Hepatocyte (in vitro differentiated cells): ENCODE results near the gene WDR4. TPM values are rescaled to one million over a fixed set of nuclear protein-coding genes. Genes with fewer than 3 reads are reported as not detected.

Experiments used
- DNase-seq: peaks from one replicate; pipeline ENCODE4 v3.0.0-alpha.2; 2016; ENCODE audit warnings: low spot score
- H2AFZ ChIP-seq: fragments of 200-600 bp; sonication (generic); 2 replicates; pipeline ENCODE4 v1.6.0; 2016; ENCODE audit warnings: antibody characterized with exemption, mild to moderate bottlenecking
- H3K27ac ChIP-seq: fragments of 200-600 bp; sonication (generic); 2 replicates; pipeline ENCODE4 v1.5.1; 2016; ENCODE audit warnings: mild to moderate bottlenecking
- H3K27me3 ChIP-seq: fragments of 200-600 bp; sonication (generic); 2 replicates; pipeline ENCODE4 v1.6.1; 2016
- H3K36me3 ChIP-seq: fragments of 200-600 bp; sonication (generic); replicated peaks from 2 replicates; pipeline ENCODE4 v1.5.1; 2016; ENCODE audit warnings: low read depth; ENCODE audit not compliant: insufficient read depth
- H3K4me1 ChIP-seq: fragments of 200-600 bp; sonication (generic); 2 replicates; pipeline ENCODE4 v1.5.1; 2016; ENCODE audit warnings: mild to moderate bottlenecking, moderate library complexity; ENCODE audit not compliant: insufficient read depth
- H3K4me2 ChIP-seq: fragments of 200-600 bp; sonication (generic); 2 replicates; pipeline ENCODE4 v1.6.0; 2016
- H3K4me3 ChIP-seq: fragments of 200-600 bp; sonication (generic); 2 replicates; pipeline ENCODE4 v1.5.1; 2016; ENCODE audit warnings: mild to moderate bottlenecking
- H3K79me2 ChIP-seq: fragments of 200-600 bp; sonication (generic); 2 replicates; pipeline ENCODE4 v1.6.0; 2017; ENCODE audit warnings: mild to moderate bottlenecking
- H3K9me2 ChIP-seq: fragments of 200-600 bp; sonication (generic); replicated peaks from 2 replicates; pipeline ENCODE4 v1.6.0; 2017; ENCODE audit warnings: mild to moderate bottlenecking; ENCODE audit not compliant: insufficient read depth
- H3K9me3 ChIP-seq: fragments of 200-600 bp; sonication (generic); 2 replicates; pipeline ENCODE4 v1.5.1; 2016; ENCODE audit warnings: low read depth, mild to moderate bottlenecking
- H4K20me1 ChIP-seq: fragments of 200-600 bp; sonication (generic); 2 replicates; pipeline ENCODE4 v1.6.0; 2016; ENCODE audit warnings: mild to moderate bottlenecking; ENCODE audit not compliant: insufficient read depth, poor library complexity, severe bottlenecking
- CTCF ChIP-seq: fragments of 200-600 bp; sonication (generic); IDR thresholded peaks from 2 replicates; pipeline ENCODE4 v1.5.1; 2016; ENCODE audit warnings: antibody characterized with exemption, mild to moderate bottlenecking; ENCODE audit not compliant: poor library complexity
- EZH2 ChIP-seq: fragments of 200-600 bp; sonication (generic); IDR thresholded peaks from 2 replicates; pipeline ENCODE4 v1.6.1; 2016; ENCODE audit warnings: antibody characterized with exemption, mild to moderate bottlenecking, borderline replicate concordance
- EZH2phosphoT487 ChIP-seq: fragments of 200-600 bp; sonication (generic); IDR thresholded peaks from one replicate; pipeline ENCODE4 v1.6.1; 2018; ENCODE audit warnings: antibody characterized with exemption, mild to moderate bottlenecking, low read depth, moderate library complexity; ENCODE audit not compliant: unreplicated experiment, severe bottlenecking
- WGBS: methylation state at CpG from one replicate; pipeline ENCODE4 v1.1.6; 2016; ENCODE audit warnings: low lambda C conversion rate; ENCODE audit errors: missing lambda C conversion rate; 5-methylcytosine and 5-hydroxymethylcytosine counted together
- polyA plus RNA-seq: library from polyadenylated mRNA; unstranded; fragments of >200 nt; fragmentation: Nextera tagmentation; extraction: Ambion mirVana; gene quantifications from 2 replicates; pipeline ENCODE4 v1.2.1, GENCODE V29; 2016
- total RNA-seq: library from RNA; depleted of rRNA; stranded (reverse); fragments of >200 nt; gene quantifications from 2 replicates; pipeline ENCODE4 v1.2.3, GENCODE V29; 2014

The WDR4 gene
- total and polyA plus RNA-seq, 2 experiments from 2014 or later, result 6.4 to 11.1 TPM

DNA sequence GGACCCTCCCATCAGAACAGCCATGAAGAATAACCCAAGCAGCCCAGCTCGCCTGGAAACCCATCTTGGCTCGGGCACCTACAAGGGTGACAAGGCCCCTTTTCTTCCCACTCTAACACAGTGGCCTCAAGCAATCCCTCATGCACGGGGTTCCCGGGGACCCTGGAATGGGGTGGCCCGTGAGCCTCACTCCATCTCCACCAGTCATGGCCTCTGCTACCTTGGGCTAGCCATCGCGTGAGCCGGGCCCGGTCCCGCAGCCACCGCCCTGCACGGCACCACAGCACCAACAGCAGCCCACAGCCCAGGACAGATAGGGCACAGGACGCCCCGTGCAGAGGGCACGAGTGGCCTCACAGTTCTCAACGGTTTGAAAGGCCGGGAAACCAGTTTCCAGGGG lies 19.0 kb downstream of the WDR4 start:
- DNase-seq, result no peak
- no peaks in the 10 kb centered on the region for H4K20me1 ChIP-seq
- no peaks in the 10 kb centered on the region for H3K9me2 ChIP-seq
- H3K27ac ChIP-seq, result no peak overlapping the region
- H3K4me1 ChIP-seq, result no peaks in the 10 kb centered on the region
- no peaks in the 10 kb centered on the region for H3K9me3 ChIP-seq
- no peaks in the 10 kb centered on the region for H3K36me3 ChIP-seq
- whole genome bisulfite sequencing, result 92% methylated on average over 17 of the region's 17 CpGs
- no peak overlapping the region for H3K4me2 ChIP-seq
- no peak overlapping the region for H3K4me3 ChIP-seq
- no peak overlapping the region for H2AFZ ChIP-seq
- no peaks in the 10 kb centered on the region for H3K79me2 ChIP-seq
- no peak for TF ChIP-seq CTCF
- TF ChIP-seq EZH2phosphoT487, result no peak
- no peak for TF ChIP-seq EZH2
- H3K27me3 ChIP-seq, result no peaks in the 10 kb centered on the region

DNA sequence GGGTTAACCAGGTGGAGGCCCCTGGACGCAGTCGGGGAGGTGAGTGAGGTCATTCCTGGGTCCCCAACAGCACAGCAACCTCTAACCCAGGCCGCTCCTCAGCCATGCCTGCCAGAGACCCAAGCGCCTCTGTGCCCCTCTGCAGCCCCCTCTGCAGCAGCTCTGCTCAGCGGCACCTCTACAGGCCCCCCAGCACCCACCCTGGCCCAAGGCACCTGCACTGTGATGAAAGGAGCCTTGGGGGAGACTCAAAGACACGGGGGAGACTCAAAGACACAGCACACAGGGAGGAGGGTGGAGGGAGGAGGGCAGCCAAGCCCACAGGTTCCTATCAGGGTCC lies 19.5 kb downstream of the WDR4 start:
- Histone ChIP-seq H3K4me2 (no peak overlapping the region), H2AFZ (no peak overlapping the region), H3K36me3 (no peaks in the 10 kb centered on the region), H3K9me2 (no peaks in the 10 kb centered on the region), H3K27me3 (no peaks in the 10 kb centered on the region), H3K27ac (no peak overlapping the region), H3K79me2 (no peaks in the 10 kb centered on the region), H3K4me3 (no peak overlapping the region), H3K9me3 (no peaks in the 10 kb centered on the region), H4K20me1 (no peaks in the 10 kb centered on the region), H3K4me1 (no peaks in the 10 kb centered on the region)
- 99% methylated on average over 6 of the region's 6 CpGs for WGBS
- TF ChIP-seq EZH2, result no peak
- no peak for TF ChIP-seq CTCF
- no peak for TF ChIP-seq EZH2phosphoT487
- DNase-seq, result no peak

DNA sequence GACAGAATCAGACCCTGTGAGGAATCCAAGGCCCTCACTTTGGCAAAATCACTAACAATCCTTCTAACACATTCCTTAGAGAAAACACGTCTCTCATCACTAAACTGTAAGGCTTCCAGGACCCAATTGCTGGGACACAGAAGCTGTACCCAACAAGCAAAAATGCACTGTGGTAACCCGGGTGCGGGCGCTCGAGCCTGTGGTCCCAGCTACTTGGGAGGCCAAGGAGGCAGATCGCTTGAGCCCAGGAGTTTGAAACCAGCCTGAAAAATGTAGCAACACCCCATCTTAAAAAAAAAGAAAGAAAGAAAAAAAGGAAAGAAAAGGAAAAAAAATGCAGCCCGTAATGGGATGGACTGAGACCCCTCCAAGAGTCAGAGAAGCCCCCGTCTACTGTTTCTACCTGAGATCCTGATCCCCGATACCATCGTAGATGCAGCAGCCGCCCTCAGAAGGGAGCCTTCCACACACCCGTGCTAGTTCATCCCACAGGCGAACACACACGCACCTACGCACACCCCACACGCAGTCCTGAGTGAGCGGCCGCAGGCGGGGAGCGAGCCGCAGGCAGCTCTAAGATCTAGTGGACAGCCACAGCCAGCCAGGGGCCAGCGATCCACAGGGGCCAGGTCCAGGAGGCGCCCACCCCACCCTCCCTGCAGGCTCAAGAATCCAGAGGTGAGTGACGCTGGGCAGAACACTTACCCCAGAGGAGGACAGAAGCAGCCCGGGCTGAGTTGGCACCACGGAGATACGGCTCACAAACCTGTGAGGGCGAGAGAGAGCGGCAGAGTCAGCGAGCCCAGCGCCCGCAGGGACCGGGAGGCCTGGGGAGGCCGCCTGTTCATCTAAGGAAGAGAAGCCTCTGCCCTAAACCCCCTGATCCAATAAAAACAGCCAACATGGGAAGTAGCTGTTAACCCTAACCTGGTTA lies 20.1 kb downstream of the WDR4 start:
- no peak for DNase-seq
- Histone ChIP-seq H3K27ac (no peak overlapping the region), H3K4me1 (no peaks in the 10 kb centered on the region), H3K9me2 (no peaks in the 10 kb centered on the region), H3K36me3 (no peaks in the 10 kb centered on the region), H2AFZ (no peak overlapping the region), H3K4me2 (no peak overlapping the region), H3K79me2 (no peaks in the 10 kb centered on the region), H3K27me3 (no peaks in the 10 kb centered on the region), H3K4me3 (no peak overlapping the region), H3K9me3 (no peaks in the 10 kb centered on the region), H4K20me1 (no peaks in the 10 kb centered on the region)
- TF ChIP-seq EZH2, result no peak
- TF ChIP-seq CTCF, result no peak
- 94% methylated on average over 24 of the region's 34 CpGs for WGBS
